ENCODE data around the gene C1orf167. TPM values are rescaled to one million over a fixed set of nuclear protein-coding genes. Genes with fewer than 3 reads are reported as not detected.

Gene C1orf167
- total and polyA plus RNA-seq, 2 of the 8 experiments (the other 6 are each of a cell fraction or from before 2014, with no cell fraction given), result 0.70 to 1.3 TPM

- no peak overlapping the region for H3K18ac ChIP-seq (ENCODE audit: extremely low read depth, low read length)
- no peaks in the 10 kb centered on the region for H3K23me2 ChIP-seq (ENCODE audit: low read depth, low read length)
- ChIA-PET POLR2A (ENCODE audit: partially characterized antibody) (interaction anchor here (1.1 to 2.4 kb wide), 4 partner anchors 9 to 57 kb away, joined by 3 to 9 read pairs (median 4); no protein-coding TSS in a partner anchor), CTCF (ENCODE audit: partially characterized antibody) (interaction anchor here (1.0 to 4.2 kb wide), 4 partner anchors 8 to 118 kb away, joined by 3 to 34 read pairs (median 5); no protein-coding TSS in a partner anchor)
- no peak overlapping the region for H4K8ac ChIP-seq (ENCODE audit: extremely low read depth, insufficient read depth, low read length)
- H2BK5ac ChIP-seq (ENCODE audit: low read depth, low read length), result no peak overlapping the region
- H3K4me2 ChIP-seq (ENCODE audit: insufficient read depth in 1 of 2, low read depth in 2 of 2, low read length in 2 of 2), result no peak overlapping the region
- H3K27ac ChIP-seq (ENCODE audit: low read depth, low read length), result no peak overlapping the region
- no peak overlapping the region for H4K91ac ChIP-seq (replicated peaks; ENCODE audit: insufficient read length, low read length)
- H4K5ac ChIP-seq (ENCODE audit: insufficient read length, low read depth, low read length), result no peak overlapping the region
- no peak overlapping the region for H3K4me3 ChIP-seq (ENCODE audit: extremely low read depth in 1 of 4, insufficient read depth in 2 of 4, low read depth in 3 of 4, low read length in 4 of 4)
- H3K9ac ChIP-seq (replicated peaks in 1 of 4; ENCODE audit: extremely low read depth in 1 of 4, low read depth in 3 of 4, low read length in 3 of 4), result no peak overlapping the region
- H2BK15ac ChIP-seq (ENCODE audit: low read length), result no peak overlapping the region
- no peak overlapping the region for H2AK5ac ChIP-seq (ENCODE audit: low read depth, low read length)
- H3K27me3 ChIP-seq (replicated peaks in 1 of 4; ENCODE audit: control insufficient read depth in 3 of 4, extremely low read depth in 1 of 4, insufficient read depth in 3 of 4, low read length in 3 of 4), result no peaks in the 10 kb centered on the region
- H2BK120ac ChIP-seq (replicated peaks; ENCODE audit: low read depth, low read length), result no peak overlapping the region
- peaks cover 0 to 5% of the 10 kb centered on the region in 2 experiments for H4K20me1 ChIP-seq (replicated peaks in 1 of 2; ENCODE audit: control insufficient read depth in 1 of 2, insufficient read depth in 2 of 2, low read length in 2 of 2)
- no peaks in the 10 kb centered on the region for H3K4me1 ChIP-seq (replicated peaks in 1 of 4; ENCODE audit: control insufficient read depth in 3 of 4, insufficient read depth in 4 of 4, low read length in 3 of 4)
- peaks cover 9 to 21% (median 13%) of the 10 kb centered on the region in 4 experiments; a peak in 5 of 8 replicates for H3K36me3 ChIP-seq (ENCODE audit: control insufficient read depth in 2 of 4, insufficient read depth in 4 of 4, low read length in 3 of 4)
- H3K23ac ChIP-seq (ENCODE audit: insufficient read length), result no peak overlapping the region
- H3K79me1 ChIP-seq (ENCODE audit: low read depth, low read length), result no peaks in the 10 kb centered on the region; the same call in 1 of the 2 replicates
- 88% methylated on average over 18 of the region's 19 CpGs; no CpG with 5 or more reads in 1 of the 2 experiments for WGBS, 2 experiments (ENCODE audit: extremely low coverage in 1 of 2, insufficient coverage in 1 of 2, insufficient read length in 1 of 2, insufficient replicate concordance in 2 of 2, low coverage in 1 of 2, low lambda C conversion rate in 2 of 2, missing lambda C conversion rate in 1 of 2)
- no peak for FAIRE-seq
- no peak overlapping the region for H2BK12ac ChIP-seq (ENCODE audit: low read depth, low read length)
- H3K4ac ChIP-seq (replicated peaks; ENCODE audit: insufficient read length, low read depth, low read length), result no peak overlapping the region
- H2BK20ac ChIP-seq (ENCODE audit: low read length), result no peak overlapping the region
- H3K14ac ChIP-seq (ENCODE audit: insufficient read length), result no peak overlapping the region
- H3K79me2 ChIP-seq (ENCODE audit: control insufficient read depth in 1 of 2, insufficient read depth in 2 of 2, low read length in 2 of 2), result no peaks in the 10 kb centered on the region
- H3K9me3 ChIP-seq (ENCODE audit: insufficient read depth in 2 of 2, low read depth in 1 of 2, low read length in 1 of 2), result no peaks in the 10 kb centered on the region
- H2AFZ ChIP-seq (ENCODE audit: low read length), result no peak overlapping the region
- no peak overlapping the region for H3K56ac ChIP-seq (replicated peaks; ENCODE audit: insufficient read length, low read depth, low read length)
- no peak for DNase-seq (ENCODE audit: low read depth in 1 of 2, low spot score in 2 of 2)
- TF ChIP-seq FOSL1 (IDR thresholded peaks at IDR 0.05; ENCODE audit: insufficient read depth, low read depth, low read length) (no peak), MAX (IDR thresholded peaks at IDR 0.05) (no peak), USF2 (IDR thresholded peaks at IDR 0.05; ENCODE audit: low read length) (no peak), BACH1 (IDR thresholded peaks at IDR 0.05; ENCODE audit: low read length) (no peak), HDAC2 (IDR thresholded peaks at IDR 0.05; ENCODE audit: borderline replicate concordance in 1 of 2, low read depth in 2 of 2, low read length in 2 of 2) (no peak), JUND (IDR thresholded peaks at IDR 0.05; ENCODE audit: low read length) (no peak), CHD2 (IDR thresholded peaks at IDR 0.05; ENCODE audit: low read length) (no peak), POLR2A (IDR thresholded peaks at IDR 0.05; ENCODE audit: control extremely low read depth in 1 of 2, low read depth in 2 of 2, low read length in 2 of 2) (no peak), TAF1 (IDR thresholded peaks at IDR 0.05; ENCODE audit: low read depth, low read length) (no peak), POLR2AphosphoS5 (IDR thresholded peaks at IDR 0.05; ENCODE audit: low read depth, low read length) (no peak), CBX5 (IDR thresholded peaks at IDR 0.05; ENCODE audit: low read depth, low read length) (no peak), BRCA1 (IDR thresholded peaks at IDR 0.05; ENCODE audit: low read depth, low read length) (no peak)
Observed at GRCh38 chr1:11794446-11795237, 32.6 kb downstream of the C1orf167 start.
